ENCODE measurements around the gene MYH10. TPM values are rescaled to one million over a fixed set of nuclear protein-coding genes. Genes with fewer than 3 reads are reported as not detected.

Gene MYH10
- 10 to 100 TPM in 2 of 3 donors, 1 to 10 TPM in 1; 4.3 to 23.8 (median 10.1) TPM for total RNA-seq
- long read RNA-seq, donor 1, partial matches to known transcripts = 5 of 6 reads
- long read RNA-seq, donor 1, other reads (novel, unspliced or antisense) = 1 of 6 reads
- long read RNA-seq, donor 2, partial matches to known transcripts = 2 of 2 reads
- long read RNA-seq, donor 2, other reads (novel, unspliced or antisense) = 0 of 2 reads

- intact Hi-C loops (cut with DNase I, micrococcal nuclease) = no loop called here
- Histone ChIP-seq H3K4me1 (ENCODE audit: low read depth) (peaks cover 6% of the 10 kb centered on the region), H3K36me3 (ENCODE audit: low read depth) (no peaks in the 10 kb centered on the region), H3K4me3 (peak within 1 kb of the TSS; percentile 32), H3K9me3 (no peaks in the 10 kb centered on the region)
- DNase-seq (peak in 2 of 3 donors; percentile 17 to 52), ATAC-seq (no peak)
- TF ChIP-seq, protein P1, sequence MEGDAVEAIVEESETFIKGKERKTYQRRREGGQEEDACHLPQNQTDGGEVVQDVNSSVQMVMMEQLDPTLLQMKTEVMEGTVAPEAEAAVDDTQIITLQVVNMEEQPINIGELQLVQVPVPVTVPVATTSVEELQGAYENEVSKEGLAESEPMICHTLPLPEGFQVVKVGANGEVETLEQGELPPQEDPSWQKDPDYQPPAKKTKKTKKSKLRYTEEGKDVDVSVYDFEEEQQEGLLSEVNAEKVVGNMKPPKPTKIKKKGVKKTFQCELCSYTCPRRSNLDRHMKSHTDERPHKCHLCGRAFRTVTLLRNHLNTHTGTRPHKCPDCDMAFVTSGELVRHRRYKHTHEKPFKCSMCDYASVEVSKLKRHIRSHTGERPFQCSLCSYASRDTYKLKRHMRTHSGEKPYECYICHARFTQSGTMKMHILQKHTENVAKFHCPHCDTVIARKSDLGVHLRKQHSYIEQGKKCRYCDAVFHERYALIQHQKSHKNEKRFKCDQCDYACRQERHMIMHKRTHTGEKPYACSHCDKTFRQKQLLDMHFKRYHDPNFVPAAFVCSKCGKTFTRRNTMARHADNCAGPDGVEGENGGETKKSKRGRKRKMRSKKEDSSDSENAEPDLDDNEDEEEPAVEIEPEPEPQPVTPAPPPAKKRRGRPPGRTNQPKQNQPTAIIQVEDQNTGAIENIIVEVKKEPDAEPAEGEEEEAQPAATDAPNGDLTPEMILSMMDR (IDR thresholded peaks at IDR 0.05) = no peak
Measured at GRCh38 chr17:8630227-8630801, at the start of gene MYH10. Gene MYH10, minus strand, starts transcription at chr17:8630725. Its CDS starts 7,479 bp downstream, at chr17:8623246.

DNA sequence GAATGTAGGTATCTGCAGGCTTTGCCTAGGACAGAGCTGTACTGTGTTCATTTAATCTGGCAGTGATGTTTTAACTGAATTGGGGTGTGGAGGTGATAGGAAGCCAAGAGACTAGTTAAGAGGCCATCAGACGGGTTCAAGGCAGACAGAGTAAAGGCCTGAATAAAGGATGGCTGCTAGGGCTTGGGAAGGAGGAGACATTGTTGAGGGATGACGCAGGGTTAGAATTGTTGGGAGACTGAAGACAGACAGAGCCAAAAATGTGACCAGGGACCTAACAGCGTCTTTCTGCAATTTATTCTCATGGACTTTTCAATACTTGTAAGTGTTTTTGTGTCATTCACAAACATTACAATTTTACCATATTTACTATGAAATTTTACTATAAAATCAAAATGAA lies 48.6 kb upstream of the MYH10 start:
- DNase-seq = no peak
- Histone ChIP-seq H3K36me3 (ENCODE audit: low read depth) (no peaks in the 10 kb centered on the region), H3K4me1 (ENCODE audit: low read depth) (no peaks in the 10 kb centered on the region), H3K9me3 (no peaks in the 10 kb centered on the region), H3K4me3 (no peak overlapping the region)
- no peak for ATAC-seq
- TF ChIP-seq, protein P1 (IDR thresholded peaks at IDR 0.05) = no peak
- intact Hi-C loops (cut with DNase I, micrococcal nuclease) = no loop called here

DNA sequence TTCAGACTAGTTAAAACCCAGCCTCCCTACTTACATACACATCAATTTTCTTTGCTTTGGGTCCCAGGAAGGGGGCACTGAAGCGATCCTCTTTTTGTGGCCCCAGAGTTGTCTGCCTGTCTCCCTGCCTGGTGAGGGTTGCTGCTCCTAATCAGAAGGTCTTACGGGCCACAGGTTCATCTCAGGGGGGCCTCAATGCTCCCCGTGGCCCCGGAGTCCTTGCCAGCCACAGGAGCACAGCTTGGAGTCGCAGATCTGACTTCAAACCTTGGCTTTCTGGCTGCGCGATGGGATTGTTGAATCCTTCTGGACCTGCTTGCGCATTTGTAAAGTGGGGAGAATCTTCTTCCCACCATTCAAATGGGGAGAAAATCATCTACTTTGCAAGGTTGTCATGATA lies 44.8 kb upstream of the MYH10 start:
- no peak for DNase-seq
- H3K4me1 ChIP-seq (ENCODE audit: low read depth) = no peaks in the 10 kb centered on the region
- intact Hi-C loops (cut with DNase I, micrococcal nuclease) = no loop called here
- no peaks in the 10 kb centered on the region for H3K9me3 ChIP-seq
- TF ChIP-seq, protein P1 (IDR thresholded peaks at IDR 0.05) = no peak
- H3K4me3 ChIP-seq = no peak overlapping the region
- no peaks in the 10 kb centered on the region for H3K36me3 ChIP-seq (ENCODE audit: low read depth)
- no peak for ATAC-seq

DNA sequence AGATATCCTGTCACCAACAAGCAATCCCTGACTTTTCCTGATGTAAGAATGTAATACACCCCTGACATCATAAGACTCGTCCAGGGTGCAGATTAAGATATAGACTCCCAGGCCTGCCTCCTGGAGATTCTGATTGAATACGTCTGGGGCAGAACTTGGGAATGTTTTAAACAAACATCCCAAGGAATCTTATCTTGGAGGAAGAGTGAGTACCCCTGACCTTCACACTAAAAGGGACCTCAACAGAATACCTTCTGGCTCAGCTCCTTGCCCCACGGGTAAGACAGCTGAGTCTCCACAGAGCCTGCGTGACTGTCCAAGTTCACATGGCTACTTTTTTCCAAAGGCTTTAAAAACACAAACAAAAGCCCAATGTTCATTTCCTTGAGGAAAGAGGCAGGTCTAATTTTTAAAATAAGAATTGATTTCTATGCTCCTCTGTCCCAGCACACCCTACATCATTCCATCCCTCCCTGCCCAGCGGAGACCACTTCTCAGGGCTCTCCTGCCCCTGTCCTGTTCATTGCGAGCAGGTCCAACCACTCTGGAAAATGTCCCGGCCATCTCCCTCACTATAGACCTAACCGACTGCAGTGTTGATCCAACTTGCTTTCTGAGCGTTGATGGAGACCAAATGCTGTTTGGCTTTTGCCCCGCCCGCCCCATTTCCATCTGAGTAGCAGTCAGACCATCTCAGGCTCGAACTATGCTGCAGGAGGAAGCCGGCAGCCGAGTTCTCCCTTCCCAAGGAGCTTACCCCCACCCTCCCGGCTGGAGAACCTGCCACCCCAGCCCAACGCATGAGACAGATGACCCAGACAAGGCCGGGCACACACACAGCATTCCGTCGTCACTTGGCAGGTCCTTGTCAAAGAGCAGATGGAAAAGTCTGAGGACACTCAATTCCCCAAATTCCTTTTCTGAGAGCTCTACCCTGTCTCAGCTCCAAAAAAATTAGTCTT lies 44.1 kb upstream of the MYH10 start:
- peak; percentile 17 to 57 (median 26) for DNase-seq
- intact Hi-C loops (cut with DNase I, micrococcal nuclease) = no loop called here

DNA sequence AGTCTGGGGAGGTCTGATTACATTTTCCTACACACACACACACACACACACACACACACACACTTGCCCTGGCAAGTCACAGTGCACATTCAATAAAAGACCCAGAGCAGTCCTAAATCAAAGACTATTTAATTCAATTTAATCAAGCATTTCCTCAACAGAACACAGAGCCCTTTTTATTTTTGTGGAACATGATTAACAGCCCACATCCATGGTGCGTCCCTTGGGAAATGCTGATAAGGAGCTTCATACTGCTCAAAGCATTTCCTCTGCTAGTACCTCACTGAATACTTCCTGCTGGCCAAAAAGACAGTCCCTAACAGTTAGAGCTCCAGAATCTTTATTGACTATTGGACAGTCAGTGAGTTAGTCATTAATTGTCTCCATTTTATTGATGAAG lies 43.1 kb upstream of the MYH10 start:
- DNase-seq (no peak), ATAC-seq (no peak)
- no peaks in the 10 kb centered on the region for H3K9me3 ChIP-seq
- no peaks in the 10 kb centered on the region for H3K36me3 ChIP-seq (ENCODE audit: low read depth)
- no peak overlapping the region for H3K4me3 ChIP-seq
- no peaks in the 10 kb centered on the region for H3K4me1 ChIP-seq (ENCODE audit: low read depth)
- TF ChIP-seq, protein P1 (IDR thresholded peaks at IDR 0.05) = no peak
- intact Hi-C loops (cut with DNase I, micrococcal nuclease) = no loop called here

More for the DNA sequence above, 44.1 kb upstream of the MYH10 start:
- Histone ChIP-seq H3K9me3 (no peaks in the 10 kb centered on the region), H3K36me3 (ENCODE audit: low read depth) (no peaks in the 10 kb centered on the region), H3K4me1 (ENCODE audit: low read depth) (no peaks in the 10 kb centered on the region), H3K4me3 (no peak overlapping the region)
- TF ChIP-seq, protein P1 (IDR thresholded peaks at IDR 0.05) = no peak
- no peak for ATAC-seq

Data from mucosa of descending colon (tissue), 3 donors.